SK-MEL-5 (cell line): ENCODE data around the gene CSRNP3. TPM values are rescaled to one million over a fixed set of nuclear protein-coding genes. Genes with fewer than 3 reads are reported as not detected.
A peak's percentile ranks its signal among the peaks of the same experiment; 100 is the strongest.
"Not testable (repeated sequence)": the region's sequence is repeated elsewhere in the genome, so short reads cannot be mapped to it uniquely, and the experiment has no call there.

Experiments used
- DNase-seq: peaks from one replicate; pipeline ENCODE4 v3.0.0-alpha.2; 2016; ENCODE audit warnings: low read depth, low spot score
- in situ Hi-C: cut with HindIII; loops from 2 replicates; pipeline ENCODE4 v1.10.0; 2016; ENCODE audit warnings: low sequenced_read_pairs, high pct_unique_total_duplicates, low pct_unique_long_range_greater_than_20kb
- total RNA-seq: library from RNA; depleted of rRNA; stranded (reverse); fragments of >200 nt; shearing (Covaris generic); gene quantifications from 2 replicates; pipeline ENCODE4 v1.2.3, GENCODE V29; 2014

CSRNP3 gene
- total RNA-seq, 1 experiment from 2014 or later = 0.45 TPM

GRCh38 chr2:165635532-165635931 is 166.0 kb downstream of the CSRNP3 start:
- in situ Hi-C loops = no loop called here
- DNase-seq = no peak

- in situ Hi-C loops = no loop called here
- DNase-seq = no peak
Observed at GRCh38 chr2:165636959-165637358, 167.5 kb downstream of the CSRNP3 start.

GRCh38 chr2:165637396-165637795 is 167.9 kb downstream of the CSRNP3 start:
- in situ Hi-C loops = no loop called here

GRCh38 chr2:165639504-165639903 is 170.0 kb downstream of the CSRNP3 start:
- in situ Hi-C loops = no loop called here
- DNase-seq = no peak

More at GRCh38 chr2:165637396-165637795, 167.9 kb downstream of the CSRNP3 start:
- no peak for DNase-seq

- in situ Hi-C loops = no loop called here
Observed at GRCh38 chr2:165640247-165640929, 170.9 kb downstream of the CSRNP3 start.

GRCh38 chr2:165645930-165646831 is 176.7 kb downstream of the CSRNP3 start:
- in situ Hi-C loops = no loop called here

More at GRCh38 chr2:165640247-165640929, 170.9 kb downstream of the CSRNP3 start:
- DNase-seq = no peak

GRCh38 chr2:165647409-165647808 is 177.9 kb downstream of the CSRNP3 start:
- in situ Hi-C loops = no loop called here
- DNase-seq = no peak

More at GRCh38 chr2:165645930-165646831, 176.7 kb downstream of the CSRNP3 start:
- DNase-seq = no peak

- peak; percentile 2 for DNase-seq
- in situ Hi-C loops = no loop called here
Observed at GRCh38 chr2:165648801-165649200, 179.3 kb downstream of the CSRNP3 start.

- in situ Hi-C loops = no loop called here
- no peak for DNase-seq
Observed at GRCh38 chr2:165651233-165651632, 181.7 kb downstream of the CSRNP3 start.

- DNase-seq = no peak
- in situ Hi-C loops = no loop called here
Observed at GRCh38 chr2:165655661-165656060, 186.2 kb downstream of the CSRNP3 start.

- in situ Hi-C loops = no loop called here
Observed at GRCh38 chr2:165660361-165660760, 190.9 kb downstream of the CSRNP3 start.

GRCh38 chr2:165662720-165663119 is 193.2 kb downstream of the CSRNP3 start:
- no peak for DNase-seq
- in situ Hi-C loops = no loop called here

More at GRCh38 chr2:165660361-165660760, 190.9 kb downstream of the CSRNP3 start:
- no peak for DNase-seq

GRCh38 chr2:165665614-165666013 is 196.1 kb downstream of the CSRNP3 start:
- in situ Hi-C loops = no loop called here

GRCh38 chr2:165666073-165666472 is 196.6 kb downstream of the CSRNP3 start:
- in situ Hi-C loops, DNase-seq: not testable (repeated sequence)

More at GRCh38 chr2:165665614-165666013, 196.1 kb downstream of the CSRNP3 start:
- DNase-seq = no peak

GRCh38 chr2:165666605-165667004 is 197.1 kb downstream of the CSRNP3 start:
- in situ Hi-C loops = no loop called here
- no peak for DNase-seq

GRCh38 chr2:165667375-165667774 is 197.9 kb downstream of the CSRNP3 start:
- DNase-seq = no peak
- in situ Hi-C loops = no loop called here

- DNase-seq = no peak
- in situ Hi-C loops = no loop called here
Observed at GRCh38 chr2:165674780-165675179, 205.3 kb downstream of the CSRNP3 start.

- in situ Hi-C loops = no loop called here
- peak; percentile 68 for DNase-seq
Observed at GRCh38 chr2:165675551-165675968, 206.1 kb downstream of the CSRNP3 start.
